Measurements from ENCODE around the gene CCDC157.

The CCDC157 gene

DNA sequence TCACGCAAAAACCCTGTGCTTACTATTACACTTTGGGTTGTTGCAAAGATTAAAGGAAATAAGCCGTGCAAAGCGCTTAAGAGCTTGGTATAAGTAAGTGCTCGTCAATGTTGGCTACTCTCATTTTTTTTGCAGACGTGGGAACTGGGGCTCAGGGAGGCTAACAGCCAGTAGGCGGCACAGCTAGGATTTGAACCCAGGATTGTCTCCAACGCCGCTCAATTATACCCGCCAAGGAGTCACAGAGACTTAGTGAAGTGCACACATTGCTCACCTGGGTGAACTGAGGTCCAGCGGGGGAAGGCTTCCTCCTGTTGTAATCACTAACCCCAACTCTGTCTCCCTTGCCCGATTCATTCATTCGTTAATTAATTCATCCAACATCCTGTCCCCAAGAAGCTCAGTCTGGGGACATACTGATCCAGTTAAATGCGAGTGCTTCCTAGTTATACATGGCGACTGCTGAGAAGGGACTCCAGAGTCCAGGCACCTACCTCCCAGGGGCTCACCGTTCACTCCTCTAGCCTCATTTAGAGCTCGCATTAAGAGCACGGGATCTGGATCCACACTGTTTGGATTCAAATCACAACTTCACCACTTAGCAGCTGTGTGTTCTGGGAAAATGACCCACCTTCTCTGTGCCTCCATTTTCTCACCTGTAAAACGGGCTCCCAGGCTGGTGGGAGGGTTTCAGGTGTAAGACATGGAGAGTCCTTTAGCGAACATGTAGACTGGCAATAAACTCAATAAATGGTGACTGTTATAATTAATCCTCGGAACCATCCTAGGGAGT is 67.9 kb downstream of the CCDC157 start:
- TF ChIP-seq, protein P1, sequence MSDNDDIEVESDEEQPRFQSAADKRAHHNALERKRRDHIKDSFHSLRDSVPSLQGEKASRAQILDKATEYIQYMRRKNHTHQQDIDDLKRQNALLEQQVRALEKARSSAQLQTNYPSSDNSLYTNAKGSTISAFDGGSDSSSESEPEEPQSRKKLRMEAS (IDR thresholded peaks at IDR 0.05): no peak
- TF ChIP-seq, protein P2, sequence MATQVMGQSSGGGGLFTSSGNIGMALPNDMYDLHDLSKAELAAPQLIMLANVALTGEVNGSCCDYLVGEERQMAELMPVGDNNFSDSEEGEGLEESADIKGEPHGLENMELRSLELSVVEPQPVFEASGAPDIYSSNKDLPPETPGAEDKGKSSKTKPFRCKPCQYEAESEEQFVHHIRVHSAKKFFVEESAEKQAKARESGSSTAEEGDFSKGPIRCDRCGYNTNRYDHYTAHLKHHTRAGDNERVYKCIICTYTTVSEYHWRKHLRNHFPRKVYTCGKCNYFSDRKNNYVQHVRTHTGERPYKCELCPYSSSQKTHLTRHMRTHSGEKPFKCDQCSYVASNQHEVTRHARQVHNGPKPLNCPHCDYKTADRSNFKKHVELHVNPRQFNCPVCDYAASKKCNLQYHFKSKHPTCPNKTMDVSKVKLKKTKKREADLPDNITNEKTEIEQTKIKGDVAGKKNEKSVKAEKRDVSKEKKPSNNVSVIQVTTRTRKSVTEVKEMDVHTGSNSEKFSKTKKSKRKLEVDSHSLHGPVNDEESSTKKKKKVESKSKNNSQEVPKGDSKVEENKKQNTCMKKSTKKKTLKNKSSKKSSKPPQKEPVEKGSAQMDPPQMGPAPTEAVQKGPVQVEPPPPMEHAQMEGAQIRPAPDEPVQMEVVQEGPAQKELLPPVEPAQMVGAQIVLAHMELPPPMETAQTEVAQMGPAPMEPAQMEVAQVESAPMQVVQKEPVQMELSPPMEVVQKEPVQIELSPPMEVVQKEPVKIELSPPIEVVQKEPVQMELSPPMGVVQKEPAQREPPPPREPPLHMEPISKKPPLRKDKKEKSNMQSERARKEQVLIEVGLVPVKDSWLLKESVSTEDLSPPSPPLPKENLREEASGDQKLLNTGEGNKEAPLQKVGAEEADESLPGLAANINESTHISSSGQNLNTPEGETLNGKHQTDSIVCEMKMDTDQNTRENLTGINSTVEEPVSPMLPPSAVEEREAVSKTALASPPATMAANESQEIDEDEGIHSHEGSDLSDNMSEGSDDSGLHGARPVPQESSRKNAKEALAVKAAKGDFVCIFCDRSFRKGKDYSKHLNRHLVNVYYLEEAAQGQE (IDR thresholded peaks at IDR 0.05; ENCODE audit: low read depth): no peak
- TF ChIP-seq CREB1 (IDR thresholded peaks at IDR 0.05; ENCODE audit: low read depth): no peak
- TF ChIP-seq YY1 (IDR thresholded peaks at IDR 0.05; ENCODE audit: low read depth): no peak
- no peak for TF ChIP-seq EP300 (IDR thresholded peaks at IDR 0.05; ENCODE audit: borderline replicate concordance)
- TF ChIP-seq CEBPB (IDR thresholded peaks at IDR 0.05): no peak
- no peak for TF ChIP-seq TCF12 (IDR thresholded peaks at IDR 0.05; ENCODE audit: low read depth)
- TF ChIP-seq, protein P3, sequence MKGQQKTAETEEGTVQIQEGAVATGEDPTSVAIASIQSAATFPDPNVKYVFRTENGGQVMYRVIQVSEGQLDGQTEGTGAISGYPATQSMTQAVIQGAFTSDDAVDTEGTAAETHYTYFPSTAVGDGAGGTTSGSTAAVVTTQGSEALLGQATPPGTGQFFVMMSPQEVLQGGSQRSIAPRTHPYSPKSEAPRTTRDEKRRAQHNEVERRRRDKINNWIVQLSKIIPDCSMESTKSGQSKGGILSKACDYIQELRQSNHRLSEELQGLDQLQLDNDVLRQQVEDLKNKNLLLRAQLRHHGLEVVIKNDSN (IDR thresholded peaks at IDR 0.05): no peak
- TF ChIP-seq FOXM1 (IDR thresholded peaks at IDR 0.05; ENCODE audit: borderline replicate concordance, low read depth): no peak
- no peak for TF ChIP-seq TAF1 (IDR thresholded peaks at IDR 0.05; ENCODE audit: low read depth)
- no peak for TF ChIP-seq NFIC (IDR thresholded peaks at IDR 0.05)
- no peak for TF ChIP-seq ZBTB7A (IDR thresholded peaks at IDR 0.05; ENCODE audit: low read depth)

DNA sequence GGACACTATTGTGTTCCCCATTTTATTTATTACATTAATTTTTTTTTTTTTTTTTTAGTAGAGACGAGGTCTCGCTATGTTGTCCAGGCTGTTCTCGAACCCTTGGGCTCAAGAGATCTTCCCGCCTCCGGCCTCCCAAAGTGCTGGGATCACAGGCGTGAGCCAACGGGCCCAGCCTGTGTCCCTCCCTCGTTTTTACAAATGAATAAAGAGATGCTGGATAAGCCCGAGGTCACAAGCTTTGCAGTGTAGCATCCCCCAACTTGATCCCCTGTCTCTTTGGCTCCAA is 68.5 kb downstream of the CCDC157 start:
- TF ChIP-seq CEBPB (IDR thresholded peaks at IDR 0.05) (no peak), NFIC (IDR thresholded peaks at IDR 0.05) (no peak), TEAD4 (IDR thresholded peaks at IDR 0.05) (no peak), EGR1 (IDR thresholded peaks at IDR 0.05) (no peak), YY1 (IDR thresholded peaks at IDR 0.05; ENCODE audit: low read depth) (no peak), FOXM1 (IDR thresholded peaks at IDR 0.05; ENCODE audit: borderline replicate concordance, low read depth) (no peak), TAF1 (IDR thresholded peaks at IDR 0.05; ENCODE audit: low read depth) (no peak), EP300 (IDR thresholded peaks at IDR 0.05; ENCODE audit: borderline replicate concordance) (no peak), RAD21 (IDR thresholded peaks at IDR 0.05; ENCODE audit: low read depth) (no peak), TCF12 (IDR thresholded peaks at IDR 0.05; ENCODE audit: low read depth) (no peak)
- TF ChIP-seq, protein P2 (IDR thresholded peaks at IDR 0.05; ENCODE audit: low read depth): no peak
- TF ChIP-seq, protein P1 (IDR thresholded peaks at IDR 0.05): no peak
- TF ChIP-seq, protein P3 (IDR thresholded peaks at IDR 0.05): no peak

DNA sequence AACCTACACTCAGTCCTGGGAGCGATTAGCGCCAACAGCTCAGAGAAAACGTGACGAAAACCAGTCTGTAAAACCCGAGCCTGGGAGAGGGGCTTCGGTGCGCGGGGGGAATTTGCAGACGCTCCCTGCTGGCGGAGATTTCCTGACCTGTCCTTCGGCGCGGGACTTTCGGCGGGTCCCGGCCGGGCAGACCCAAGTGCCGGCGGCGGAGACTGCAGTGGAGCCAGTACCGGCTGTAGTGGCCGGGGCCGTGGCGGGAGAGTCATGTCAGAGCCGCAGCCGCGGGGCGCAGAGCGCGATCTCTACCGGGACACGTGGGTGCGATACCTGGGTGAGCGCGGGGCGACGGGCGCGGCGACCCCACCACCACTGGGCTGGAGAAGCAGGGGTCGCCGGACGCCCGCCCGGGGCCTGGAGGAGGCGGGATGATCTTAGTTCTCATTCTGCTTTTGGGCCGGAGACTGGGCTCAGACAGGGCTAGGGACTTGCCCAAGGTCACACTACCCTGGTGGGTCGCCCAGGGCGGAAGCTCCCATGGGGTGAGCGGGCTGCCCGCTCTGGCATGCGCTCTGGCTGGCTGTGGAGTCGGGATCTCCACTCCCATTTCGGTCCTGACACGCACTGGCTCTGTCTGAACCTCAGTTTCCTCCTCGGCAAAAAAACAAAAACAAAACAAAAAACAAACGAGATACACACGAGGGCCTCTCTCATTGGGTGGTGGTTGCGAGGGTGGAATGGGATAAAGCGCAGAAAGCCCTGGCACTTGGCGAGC is 69.0 kb downstream of the CCDC157 start, which contains the start of gene MTFP1:
Gene MTFP1, plus strand, starts transcription at position 153 of the 772 bp plus-strand sequence. Its CDS starts 112 bp downstream, at position 265.
- TF ChIP-seq, protein P1 (IDR thresholded peaks at IDR 0.05): peak; percentile 84
- TF ChIP-seq TEAD4 (IDR thresholded peaks at IDR 0.05) (no peak), ZBTB7A (IDR thresholded peaks at IDR 0.05; ENCODE audit: low read depth) (peak; percentile 99), YY1 (IDR thresholded peaks at IDR 0.05; ENCODE audit: low read depth) (no peak; the same call in 1 of the 2 replicates), TAF1 (IDR thresholded peaks at IDR 0.05; ENCODE audit: low read depth) (peak; percentile 61), TCF12 (IDR thresholded peaks at IDR 0.05; ENCODE audit: low read depth) (peak; percentile 15; the same call in 1 of the 2 replicates), EP300 (IDR thresholded peaks at IDR 0.05; ENCODE audit: borderline replicate concordance) (no peak; the same call in 1 of the 2 replicates)
- TF ChIP-seq, protein P3 (IDR thresholded peaks at IDR 0.05): peak; percentile 67
